BLaER1 treated with 17β-estradiol and CSF1 and Interleukin-3, amounts not matched to agents 10 nM and 100 nM (cell line): ENCODE results near the gene ATAD3A.
A peak's percentile ranks its signal among the peaks of the same experiment; 100 is the strongest.
"Not testable (repeated sequence)": the region's sequence is repeated elsewhere in the genome, so short reads cannot be mapped to it uniquely, and the experiment has no call there.

ENCODE experiments used
- H3K27ac ChIP-seq, 11 experiments: shearing (Covaris generic); formaldehyde crosslinking; 2 replicates each; pipeline ENCODE4 v1.8.1; 2022
- H3K27me3 ChIP-seq, 11 experiments: shearing (Covaris generic); formaldehyde crosslinking; 2 replicates each; pipeline ENCODE4 v1.8.1; 2022
- H3K36me3 ChIP-seq, 11 experiments: shearing (Covaris generic); formaldehyde crosslinking; 2 replicates each; pipeline ENCODE4 v1.8.1; 2022
- H3K4me1 ChIP-seq, 10 experiments: shearing (Covaris generic); formaldehyde crosslinking; 2 replicates each; pipeline ENCODE4 v1.8.1; 2022
- H3K4me2 ChIP-seq, 11 experiments: shearing (Covaris generic); formaldehyde crosslinking; 2 replicates each; pipeline ENCODE4 v1.8.1; 2022
- H3K4me3 ChIP-seq, 10 experiments: shearing (Covaris generic); formaldehyde crosslinking; 2 replicates each; pipeline ENCODE4 v1.8.1; 2022
- H3K9ac ChIP-seq, 11 experiments: shearing (Covaris generic); formaldehyde crosslinking; 2 replicates each; pipeline ENCODE4 v1.8.1; 2022
- H3K9me3 ChIP-seq, 11 experiments: shearing (Covaris generic); formaldehyde crosslinking; replicated peaks in 1 of 11; 2 replicates each; pipeline ENCODE4 v1.8.1; 2022
- H4K20me1 ChIP-seq, 11 experiments: shearing (Covaris generic); formaldehyde crosslinking; 2 replicates each; pipeline ENCODE4 v1.8.1; 2022
- Cebpa-rat ChIP-seq, 11 experiments: shearing (Covaris generic); IDR thresholded peaks; 2 replicates each; pipeline ENCODE4 v1.8.1; 2022

ATAD3A gene

DNA sequence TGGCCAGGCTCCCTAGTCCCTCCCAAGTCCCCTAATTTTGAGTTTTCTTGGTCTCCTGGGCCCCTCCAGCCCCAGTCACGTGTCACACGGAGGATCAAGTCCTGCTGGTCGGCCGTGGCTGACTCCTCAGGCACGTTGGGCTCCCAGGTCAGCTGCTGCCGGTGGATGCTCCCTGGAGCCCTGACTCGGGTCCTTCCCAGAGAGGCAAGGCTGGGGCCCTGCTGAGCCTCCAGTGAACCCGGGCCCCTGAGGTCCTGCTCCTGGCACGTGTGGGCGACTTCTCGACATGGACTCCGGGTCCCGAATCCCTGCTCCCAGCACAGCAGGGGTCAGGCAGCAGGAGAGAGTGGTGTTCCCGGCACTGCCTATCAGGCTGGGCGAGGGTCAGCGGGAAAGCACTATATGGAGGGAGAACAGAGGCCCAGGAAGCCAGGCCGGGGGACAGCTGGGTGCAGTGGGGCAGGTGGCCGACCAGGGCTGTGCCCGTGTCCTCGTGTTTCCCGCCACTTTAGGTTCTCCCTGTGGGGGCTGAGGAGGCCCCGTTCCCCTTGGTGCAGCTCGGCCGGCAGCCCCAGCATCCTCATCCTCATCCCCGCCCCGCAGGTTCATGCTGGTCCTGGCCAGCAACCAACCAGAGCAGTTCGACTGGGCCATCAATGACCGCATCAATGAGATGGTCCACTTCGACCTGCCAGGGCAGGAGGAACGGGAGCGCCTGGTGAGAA lies 15.3 kb downstream of the ATAD3A start:
- H3K9me3 ChIP-seq: peaks cover 12 to 26% (median 21%) of the 10 kb centered on the region in 11 experiments; a peak in 20 of 22 replicates
- H3K4me2 ChIP-seq: no peak overlapping the region
- H3K36me3 ChIP-seq: peaks cover 54 to 87% (median 71%) of the 10 kb centered on the region in 11 experiments
- H3K4me3 ChIP-seq: no peak overlapping the region
- H4K20me1 ChIP-seq: peaks cover 0 to 43% (median 23%) of the 10 kb centered on the region in 11 experiments; a peak in 21 of 22 replicates
- H3K9ac ChIP-seq: no peak overlapping the region
- no peak overlapping the region for H3K27ac ChIP-seq
- peaks cover 3 to 17% (median 16%) of the 10 kb centered on the region in 10 experiments; a peak in 18 of 20 replicates for H3K4me1 ChIP-seq
- no peak for TF ChIP-seq Cebpa-rat (IDR thresholded peaks at IDR 0.05)
- H3K27me3 ChIP-seq: peaks cover 0 to 14% (median 0%) of the 10 kb centered on the region in 11 experiments; a peak in 3 of 22 replicates

DNA sequence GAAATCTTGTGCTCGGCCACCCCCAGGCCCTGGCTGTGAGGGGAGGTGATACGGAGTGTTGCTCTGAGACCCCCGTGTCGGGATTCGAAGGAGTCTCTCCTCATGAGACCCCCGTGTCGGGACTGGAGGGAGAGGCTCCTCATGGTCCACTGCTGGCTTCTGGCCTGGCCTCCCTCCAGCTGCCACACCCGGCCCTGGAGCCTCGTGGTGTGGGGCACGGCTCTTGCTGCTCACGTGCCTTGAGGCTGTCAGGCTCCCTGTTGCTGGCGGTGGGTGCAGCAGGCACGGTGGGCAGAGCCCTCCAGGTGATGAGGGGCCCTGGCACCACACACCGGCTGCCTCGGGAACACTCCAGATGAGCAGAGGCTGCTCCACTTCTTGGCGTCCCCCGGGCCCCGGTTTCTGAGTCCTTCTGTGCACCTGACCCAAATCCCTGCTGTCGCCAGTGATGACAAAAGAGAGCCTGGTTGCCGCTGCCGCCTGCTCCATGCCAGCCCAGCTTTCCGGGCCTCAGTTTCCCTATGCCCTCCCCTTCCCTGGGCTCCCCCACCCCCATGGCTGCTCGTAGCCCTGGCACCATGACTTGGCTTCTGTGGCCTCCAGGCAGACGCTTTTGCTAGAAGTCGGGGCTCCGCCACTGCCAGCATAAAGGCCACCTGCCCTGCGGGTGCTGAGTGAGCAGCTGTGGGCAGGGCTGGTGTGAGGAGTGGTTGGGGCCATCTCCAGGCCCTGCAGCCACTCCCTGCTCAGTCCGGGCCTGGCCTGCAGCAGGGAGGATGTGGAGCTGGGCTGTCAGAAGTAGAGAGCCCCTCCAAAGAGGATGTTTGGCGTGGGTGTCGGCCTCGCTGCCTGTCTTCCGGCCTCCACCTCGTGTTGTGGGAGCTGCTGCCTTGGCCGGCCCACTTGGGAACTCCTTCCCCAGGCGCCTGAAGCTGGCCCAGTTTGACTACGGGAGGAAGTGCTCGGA lies 16.6 kb downstream of the ATAD3A start:
- no peak overlapping the region for H3K27ac ChIP-seq
- TF ChIP-seq Cebpa-rat (IDR thresholded peaks at IDR 0.05): no peak
- H3K9me3 ChIP-seq: peaks cover 12 to 26% (median 21%) of the 10 kb centered on the region in 11 experiments; a peak in 20 of 22 replicates
- H3K4me3 ChIP-seq: no peak overlapping the region
- no peak overlapping the region for H3K9ac ChIP-seq
- peaks cover 0 to 43% (median 14%) of the 10 kb centered on the region in 11 experiments; a peak in 20 of 22 replicates for H4K20me1 ChIP-seq
- H3K4me2 ChIP-seq: no peak overlapping the region
- peaks cover 54 to 87% (median 67%) of the 10 kb centered on the region in 11 experiments for H3K36me3 ChIP-seq
- H3K27me3 ChIP-seq: peaks cover 0 to 1% (median 0%) of the 10 kb centered on the region in 11 experiments; a peak in 3 of 22 replicates
- H3K4me1 ChIP-seq: peaks cover 0 to 7% (median 3%) of the 10 kb centered on the region in 10 experiments; a peak in 16 of 20 replicates

DNA sequence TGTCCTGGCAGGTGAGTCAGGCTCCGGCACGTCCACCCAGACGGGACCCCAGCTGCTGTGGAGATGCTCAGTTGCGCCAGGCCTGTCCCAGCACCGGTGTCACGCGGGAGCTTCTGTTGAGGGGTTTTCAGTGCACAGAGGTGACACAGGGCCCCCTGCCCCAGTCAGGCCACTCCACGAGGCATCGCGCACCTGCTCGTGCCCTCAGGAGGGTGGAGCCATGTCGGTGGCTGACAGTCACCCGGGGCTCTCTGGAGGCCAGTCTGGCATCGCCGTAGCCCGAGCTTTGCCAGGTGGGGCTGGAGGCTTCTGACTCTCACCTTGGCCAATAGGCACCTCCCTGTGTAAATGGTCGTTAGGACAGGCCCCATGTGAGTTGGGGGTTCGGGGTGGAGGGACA lies 17.4 kb downstream of the ATAD3A start:
- no peak for TF ChIP-seq Cebpa-rat (IDR thresholded peaks at IDR 0.05)
- Histone ChIP-seq H3K4me3 (no peak overlapping the region), H3K27me3 (no peaks in the 10 kb centered on the region), H3K27ac (no peak overlapping the region), H3K4me1 (peaks cover 0 to 11% (median 6%) of the 10 kb centered on the region in 10 experiments; a peak in 13 of 20 replicates), H3K36me3 (peaks cover 54 to 84% (median 65%) of the 10 kb centered on the region in 11 experiments), H3K4me2 (no peak overlapping the region), H3K9me3 (peaks cover 12 to 26% (median 21%) of the 10 kb centered on the region in 11 experiments; a peak in 20 of 22 replicates), H4K20me1 (peaks cover 0 to 46% (median 13%) of the 10 kb centered on the region in 11 experiments; a peak in 13 of 22 replicates), H3K9ac (no peak overlapping the region)

DNA sequence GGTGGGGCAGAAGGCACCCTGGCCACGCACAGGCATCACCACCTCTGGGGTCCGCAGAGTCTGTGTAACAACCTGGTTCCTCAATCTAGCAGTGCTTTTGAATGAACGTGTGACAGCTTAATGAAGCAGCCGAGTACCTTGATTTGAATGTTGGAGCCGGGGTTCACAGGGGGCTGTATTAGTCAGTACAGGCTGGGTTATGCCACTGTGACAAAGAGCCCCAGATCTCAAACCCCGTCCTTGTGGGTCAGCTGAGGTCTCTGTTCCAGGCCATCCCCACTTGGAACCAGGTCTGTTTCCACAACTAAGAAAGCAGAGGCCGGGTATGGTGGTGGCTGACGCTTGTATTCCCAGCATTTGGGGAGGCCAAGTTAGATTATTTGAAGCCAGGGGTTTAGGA lies 18.0 kb downstream of the ATAD3A start:
- H3K27ac ChIP-seq: no peak overlapping the region
- H3K36me3 ChIP-seq: peaks cover 52 to 80% (median 63%) of the 10 kb centered on the region in 11 experiments
- no peaks in the 10 kb centered on the region for H3K27me3 ChIP-seq
- no peak overlapping the region for H3K4me2 ChIP-seq
- no peak overlapping the region for H3K9ac ChIP-seq
- no peak overlapping the region for H3K4me3 ChIP-seq
- peaks cover 12 to 26% (median 21%) of the 10 kb centered on the region in 11 experiments; a peak in 20 of 22 replicates for H3K9me3 ChIP-seq
- H4K20me1 ChIP-seq: peaks cover 0 to 48% (median 14%) of the 10 kb centered on the region in 11 experiments; a peak in 13 of 22 replicates
- peaks cover 0 to 15% (median 10%) of the 10 kb centered on the region in 10 experiments; a peak in 13 of 20 replicates for H3K4me1 ChIP-seq
- TF ChIP-seq Cebpa-rat (IDR thresholded peaks at IDR 0.05): no peak

DNA sequence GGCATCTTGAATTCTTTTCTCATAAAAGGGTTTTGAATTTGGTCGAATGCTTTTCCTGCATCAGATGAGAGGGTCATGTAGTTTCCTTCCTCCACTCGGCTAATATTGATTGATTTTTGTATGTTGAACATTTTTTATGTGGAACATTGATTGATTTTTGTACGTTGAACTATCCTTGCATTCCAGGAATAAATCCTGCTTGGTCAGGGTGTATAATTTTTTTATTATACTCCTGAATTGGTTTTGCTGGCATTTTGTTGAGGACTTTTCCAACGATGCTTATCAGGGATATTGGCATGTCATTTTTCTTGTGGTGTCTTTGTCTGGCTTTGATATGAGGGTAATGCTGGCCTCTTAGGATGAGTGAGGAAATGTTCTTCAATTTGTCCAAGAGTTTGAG lies 20.0 kb downstream of the ATAD3A start:
- peaks cover 0 to 15% (median 10%) of the 10 kb centered on the region in 10 experiments; a peak in 13 of 20 replicates for H3K4me1 ChIP-seq
- no peak overlapping the region for H3K4me3 ChIP-seq
- peaks cover 12 to 26% (median 21%) of the 10 kb centered on the region in 11 experiments; a peak in 20 of 22 replicates for H3K9me3 ChIP-seq
- no peak overlapping the region for H3K27ac ChIP-seq
- peaks cover 40 to 61% (median 45%) of the 10 kb centered on the region in 11 experiments for H3K36me3 ChIP-seq
- peaks cover 0 to 59% (median 19%) of the 10 kb centered on the region in 11 experiments; a peak in 15 of 22 replicates for H4K20me1 ChIP-seq
- H3K9ac ChIP-seq: no peak overlapping the region
- H3K4me2 ChIP-seq: no peak overlapping the region
- no peak for TF ChIP-seq Cebpa-rat (IDR thresholded peaks at IDR 0.05)
- H3K27me3 ChIP-seq: no peaks in the 10 kb centered on the region

DNA sequence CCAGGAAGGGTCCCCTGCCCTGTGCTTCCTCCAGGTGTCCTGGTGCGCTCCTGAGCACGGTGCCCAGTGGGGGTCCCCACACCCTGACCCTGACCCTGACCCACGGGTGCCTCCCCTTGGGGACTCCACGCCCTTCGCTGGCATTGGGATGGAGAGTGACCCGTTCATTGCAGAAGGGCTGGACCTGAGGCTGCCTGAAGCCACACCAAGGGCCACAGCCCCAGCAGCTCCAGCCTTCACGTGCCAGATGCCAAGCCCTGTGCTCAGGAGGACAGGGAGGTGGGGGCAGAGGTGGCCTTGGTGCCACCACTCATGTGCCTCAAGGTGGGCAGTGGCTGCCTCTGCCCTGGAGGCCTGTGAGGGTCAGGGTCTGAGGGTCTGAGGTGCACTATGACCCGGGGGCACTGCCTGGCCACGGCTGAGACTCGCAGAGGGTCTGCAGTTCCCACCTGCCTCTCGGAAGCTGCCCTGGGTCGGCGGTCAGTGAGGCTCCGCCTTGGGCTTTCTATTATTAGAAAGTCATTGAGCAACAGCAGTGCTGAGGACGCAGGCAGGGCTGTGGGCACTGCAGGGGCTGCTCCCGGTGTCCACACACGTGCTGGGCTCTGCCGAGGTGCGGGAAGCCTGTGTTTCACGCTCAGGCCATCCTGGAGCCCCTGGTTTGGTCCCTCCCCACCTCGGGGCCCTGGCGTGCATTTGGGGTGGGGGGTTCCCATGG lies 21.4 kb downstream of the ATAD3A start:
- H3K27ac ChIP-seq: not testable (repeated sequence)
- peaks cover 0 to 15% (median 10%) of the 10 kb centered on the region in 10 experiments; a peak in 13 of 20 replicates for H3K4me1 ChIP-seq

DNA sequence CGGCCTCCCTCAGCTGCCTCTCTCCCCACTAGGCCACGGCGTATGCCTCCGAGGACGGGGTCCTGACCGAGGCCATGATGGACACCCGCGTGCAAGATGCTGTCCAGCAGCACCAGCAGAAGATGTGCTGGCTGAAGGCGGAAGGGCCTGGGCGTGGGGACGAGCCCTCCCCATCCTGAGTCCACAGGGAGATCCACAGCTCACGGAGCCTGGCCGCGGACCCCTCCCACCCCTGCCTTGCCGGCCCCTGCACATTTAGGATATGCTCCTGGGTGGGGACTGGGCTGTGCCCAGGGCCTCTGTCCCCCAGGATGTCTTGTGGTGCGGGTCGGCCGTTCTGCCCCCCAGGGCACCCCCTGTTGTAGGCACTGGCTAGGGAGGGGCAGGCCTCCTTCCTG lies 21.9 kb downstream of the ATAD3A start:
- H3K27ac ChIP-seq, H3K4me3 ChIP-seq, H3K9ac ChIP-seq: not testable (repeated sequence)
- H4K20me1 ChIP-seq: peaks cover 0 to 75% (median 33%) of the 10 kb centered on the region in 11 experiments; a peak in 16 of 22 replicates
- H3K27me3 ChIP-seq: peaks cover 3 to 12% (median 8%) of the 10 kb centered on the region in 11 experiments; a peak in 19 of 22 replicates
- H3K4me1 ChIP-seq: peaks cover 0 to 15% (median 10%) of the 10 kb centered on the region in 10 experiments; a peak in 13 of 20 replicates
- peaks cover 12 to 26% (median 21%) of the 10 kb centered on the region in 11 experiments; a peak in 20 of 22 replicates for H3K9me3 ChIP-seq
- H3K36me3 ChIP-seq: peaks cover 21 to 42% (median 26%) of the 10 kb centered on the region in 11 experiments
- H3K4me2 ChIP-seq: peak overlapping the region in 6 of 11 experiments; percentile 22 to 48 (median 38); a peak in 7 of 22 replicates

More for the DNA sequence above, 21.4 kb downstream of the ATAD3A start:
- H4K20me1 ChIP-seq: peaks cover 0 to 73% (median 29%) of the 10 kb centered on the region in 11 experiments; a peak in 16 of 22 replicates
- not testable (repeated sequence) for H3K27me3 ChIP-seq, H3K9ac ChIP-seq, H3K4me3 ChIP-seq, H3K4me2 ChIP-seq
- H3K9me3 ChIP-seq: peaks cover 12 to 26% (median 21%) of the 10 kb centered on the region in 11 experiments; a peak in 20 of 22 replicates
- H3K36me3 ChIP-seq: peaks cover 27 to 47% (median 32%) of the 10 kb centered on the region in 11 experiments
